Left lobe of liver (tissue), 2 donors: Measurements from ENCODE around the gene RAB11FIP4. TPM values are rescaled to one million over a fixed set of nuclear protein-coding genes. Genes with fewer than 3 reads are reported as not detected.
A peak's percentile ranks its signal among the peaks of the same experiment; 100 is the strongest.

ENCODE experiments used
- ATAC-seq: fragments of 200-7000 bp; cut with Tn5 transposase; one replicate; pipeline ENCODE4 v1.9.1; 2020; ENCODE audit warnings: mild to moderate bottlenecking, moderate library complexity
- DNase-seq: peaks from one replicate; pipeline ENCODE4 v3.0.0-alpha.2; 2020; ENCODE audit warnings: low spot score
- total RNA-seq: library from RNA; stranded (reverse); gene quantifications from one replicate; pipeline ENCODE4 v1.2.1, GENCODE V29; 2021
- donor health status: DM: no; HTN: no; CAD: no; lungs with moderate emphysema.
- donor health status: DM: no; HTN: yes; CAD: no.

Gene RAB11FIP4
- total RNA-seq, 1 donor from 2014 or later: 6.5 TPM

DNA sequence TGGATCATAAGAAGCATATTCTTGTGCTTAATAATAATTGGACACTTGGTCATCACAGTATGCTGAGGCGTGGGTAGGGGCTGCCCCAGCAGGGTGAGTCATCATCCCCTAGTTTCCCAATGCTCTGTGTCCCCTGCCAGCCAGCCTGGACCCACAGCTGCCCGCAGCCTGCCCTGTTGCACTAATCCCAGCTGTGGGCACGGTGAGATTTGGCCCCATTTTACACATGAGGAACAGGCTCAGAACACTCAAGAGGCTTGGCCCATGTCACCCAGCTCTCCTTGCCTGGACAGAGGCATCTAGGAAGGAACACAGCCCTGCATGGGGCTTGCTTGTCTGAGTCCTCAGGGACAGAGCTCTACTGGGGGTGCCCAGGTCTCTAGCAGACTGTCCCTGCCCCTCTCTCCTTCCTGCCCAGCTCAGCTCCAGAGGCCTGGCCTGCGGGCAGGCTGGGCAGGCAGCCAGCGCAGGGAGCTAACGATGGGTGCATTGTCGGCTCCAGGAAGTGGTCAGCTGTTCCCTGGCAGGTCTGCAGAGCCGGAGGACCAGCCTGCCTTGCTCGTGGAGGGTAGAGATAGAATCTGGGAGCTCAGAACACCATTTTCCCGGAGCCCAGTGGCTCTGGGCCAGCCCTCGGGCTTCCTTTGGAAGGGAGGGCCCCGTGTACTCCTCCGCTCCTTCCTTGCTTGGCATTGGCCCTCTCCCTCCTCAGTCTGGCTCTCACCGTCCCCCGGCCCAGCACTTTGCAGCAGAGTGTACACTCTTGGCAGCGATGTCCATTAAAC, 189.4 kb downstream of the RAB11FIP4 start:
- DNase-seq (peak; percentile 60), ATAC-seq (peak; percentile 62)

DNA sequence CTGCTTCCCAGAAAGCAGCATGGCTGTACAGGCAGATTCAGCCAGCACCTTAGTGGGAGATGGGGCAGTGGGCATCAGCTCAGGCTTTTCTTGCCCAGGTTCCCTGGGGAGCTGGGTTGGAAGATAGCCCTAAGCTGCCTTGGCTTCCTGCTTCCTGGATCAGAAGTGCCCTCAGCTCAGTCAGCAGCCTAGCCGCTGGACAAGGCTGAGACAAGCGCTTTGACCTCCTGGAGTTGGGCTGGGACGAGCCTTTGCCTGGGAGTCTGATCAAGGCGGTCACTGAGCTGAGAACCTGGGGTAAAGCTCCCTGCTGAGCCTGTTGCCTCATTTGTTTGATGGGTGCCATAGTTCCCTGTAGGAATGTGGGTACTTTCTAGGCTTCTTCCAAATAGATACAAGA, 190.0 kb downstream of the RAB11FIP4 start:
- DNase-seq (no peak), ATAC-seq (peak; percentile 51)

DNA sequence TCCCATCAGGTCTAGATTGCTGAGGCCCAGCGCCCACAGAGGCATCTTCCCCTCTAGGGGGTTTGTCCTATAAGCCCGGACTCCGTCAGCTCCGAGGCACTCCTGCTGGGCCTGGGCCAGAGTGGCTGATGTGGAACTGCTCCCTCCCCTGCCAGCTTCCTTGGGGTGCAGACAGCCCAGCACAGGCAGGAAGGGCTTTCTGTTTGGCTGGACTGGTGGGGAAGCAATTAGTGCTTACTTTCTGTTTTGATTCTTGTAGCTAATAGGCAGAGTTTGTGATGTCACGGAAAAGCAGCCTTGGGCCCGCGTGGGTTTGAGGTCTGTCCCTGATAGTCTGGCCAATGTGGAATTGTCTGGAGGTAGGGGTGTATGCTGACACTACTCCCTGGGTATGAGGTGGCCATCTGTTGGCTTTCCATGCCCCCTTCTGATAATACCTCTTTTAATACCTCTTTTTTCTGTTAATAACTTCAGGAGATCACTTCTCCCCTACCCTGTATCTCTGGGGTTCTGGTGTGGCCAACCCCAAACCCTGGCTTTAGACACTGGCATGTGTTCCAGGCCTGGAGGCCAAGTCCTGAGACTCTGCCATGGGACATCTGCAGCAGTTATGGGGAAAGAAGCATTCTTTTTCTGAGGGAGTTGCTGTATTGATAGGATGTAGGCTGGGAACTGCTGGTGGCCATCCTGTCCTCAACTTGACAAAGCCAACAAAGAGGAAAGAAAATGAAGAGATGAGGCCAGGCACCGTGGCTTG, 190.9 kb downstream of the RAB11FIP4 start:
- ATAC-seq (peak; percentile 50), DNase-seq (no peak)

DNA sequence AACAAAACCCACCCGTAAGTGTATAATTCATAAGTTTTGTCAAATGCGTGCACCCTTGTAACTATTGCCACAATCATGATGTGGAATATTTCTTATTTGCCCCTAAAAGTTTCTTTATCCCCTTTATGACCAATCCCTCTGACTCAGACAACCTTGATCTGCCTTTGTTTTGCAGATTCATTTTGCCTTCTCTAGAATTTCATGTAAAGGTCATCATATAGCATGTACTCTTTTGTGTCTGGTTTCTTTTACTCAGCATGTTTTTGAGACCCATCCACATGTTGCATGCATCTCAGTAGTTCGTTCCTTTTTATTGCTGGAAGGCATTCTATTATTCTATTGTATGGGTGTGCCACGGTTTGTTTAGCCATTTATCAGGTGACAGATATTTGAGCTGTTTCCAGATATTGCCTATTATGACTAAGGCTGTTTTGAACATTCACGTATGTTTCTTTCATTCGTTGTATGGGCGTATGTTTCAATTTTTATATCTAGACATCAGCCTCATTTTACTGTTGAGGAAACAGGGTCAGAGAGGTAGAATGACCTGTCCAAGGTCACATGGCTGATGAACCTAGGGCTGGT, 192.4 kb downstream of the RAB11FIP4 start:
- ATAC-seq (no peak), DNase-seq (no peak)

DNA sequence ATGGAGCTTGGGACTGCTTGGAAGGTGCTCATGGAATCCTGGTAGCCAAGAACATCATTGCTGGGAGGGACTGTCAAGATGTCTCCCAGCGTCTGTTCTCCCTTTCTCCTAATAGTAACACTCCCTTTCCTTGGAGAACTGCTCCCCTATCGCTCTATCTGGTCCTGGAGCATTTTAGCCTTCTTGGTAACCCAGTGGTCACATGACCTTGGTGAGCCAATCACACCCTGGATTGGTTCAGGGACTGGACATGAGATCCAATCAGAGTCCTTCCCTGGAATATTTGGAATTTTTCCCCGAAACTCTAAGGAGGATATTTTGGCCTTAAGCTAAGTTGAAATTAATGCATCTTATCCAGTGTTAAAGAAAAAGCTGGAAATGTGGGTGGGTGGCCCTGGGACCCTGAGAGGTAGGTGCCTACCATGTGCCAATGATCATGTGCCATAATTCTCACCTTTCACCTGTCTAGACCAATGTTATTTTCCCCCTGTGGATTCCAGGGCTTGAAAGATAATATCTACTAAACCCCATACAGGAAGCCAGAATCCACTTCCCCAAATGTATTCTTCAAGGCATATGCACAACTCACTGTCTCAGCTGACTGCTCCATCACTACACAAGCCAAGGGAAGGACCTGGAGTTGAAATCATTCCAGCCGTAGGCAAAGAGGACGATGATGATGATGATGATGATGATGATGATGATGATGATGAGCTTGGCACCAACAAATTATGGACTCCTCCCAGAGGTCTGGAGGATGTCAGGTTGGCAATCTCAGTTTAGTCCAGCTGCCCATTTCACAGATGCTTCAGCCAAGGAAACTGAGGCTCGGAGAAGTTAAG, 193.2 kb downstream of the RAB11FIP4 start:
- no peak for ATAC-seq

DNA sequence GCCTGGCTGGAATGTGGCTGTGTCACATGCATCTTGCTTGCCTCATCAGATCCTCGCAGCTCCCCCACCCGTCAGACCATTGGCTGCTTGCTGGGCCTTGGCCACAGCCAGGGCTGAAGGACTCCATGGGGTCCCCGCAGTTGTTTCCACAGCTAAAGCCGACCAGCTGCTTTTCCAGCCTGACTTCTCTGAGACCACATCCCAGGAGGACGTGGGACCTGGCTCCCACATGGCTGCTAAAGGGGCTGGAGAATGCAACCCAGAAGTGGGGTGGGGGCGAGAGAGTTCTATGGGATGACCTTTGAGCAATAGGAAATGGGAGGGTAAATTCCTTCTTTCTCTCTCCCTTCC, 193.8 kb downstream of the RAB11FIP4 start:
- DNase-seq: no peak
- no peak for ATAC-seq

More for the DNA sequence above, 193.2 kb downstream of the RAB11FIP4 start:
- DNase-seq: no peak

DNA sequence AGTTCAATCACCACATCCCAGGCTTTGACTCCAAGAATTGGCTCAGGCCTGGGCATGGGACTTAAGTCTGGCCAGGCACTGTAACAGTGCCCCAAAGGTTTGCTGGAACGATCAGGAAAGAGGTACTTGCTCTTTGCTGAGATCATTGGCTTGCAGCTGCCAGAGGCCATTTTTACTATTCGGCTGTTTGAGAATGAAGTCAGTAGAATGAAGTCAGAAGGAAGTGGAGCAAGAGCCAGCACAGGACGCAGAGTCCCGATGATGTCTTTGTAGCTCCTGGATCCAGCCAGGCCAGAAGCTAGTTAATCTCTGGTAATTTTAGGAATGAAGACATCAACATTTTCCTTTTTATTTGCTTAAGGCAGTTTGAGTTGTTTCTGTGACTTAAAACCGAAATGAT, 195.5 kb downstream of the RAB11FIP4 start:
- ATAC-seq (no peak), DNase-seq (no peak)

DNA sequence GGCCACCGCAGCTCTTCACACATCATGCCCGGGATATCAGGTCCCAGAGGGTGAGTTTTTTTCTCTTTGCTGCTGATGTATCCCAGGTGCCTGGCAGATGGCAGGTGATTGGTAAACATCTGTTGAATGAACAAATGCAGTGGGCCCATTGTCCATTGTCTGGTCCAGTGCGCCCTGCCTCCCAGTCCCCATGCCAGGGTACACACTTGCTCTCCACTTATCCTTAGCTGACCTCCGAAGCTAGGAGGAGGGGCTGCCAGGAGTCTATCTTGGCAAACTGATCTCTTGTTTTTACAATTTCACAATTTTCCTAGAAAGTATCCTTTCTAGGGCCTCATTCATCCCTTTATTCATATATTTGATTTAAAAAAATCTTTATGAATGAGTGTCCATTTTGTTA, 196.0 kb downstream of the RAB11FIP4 start:
- ATAC-seq (peak; percentile 20), DNase-seq (no peak)

Other genes starting within 250 kb of the RAB11FIP4 start
- gene OMG, start 94.4 kb upstream of the RAB11FIP4 start, total RNA-seq: 0.38 TPM
- 2.0 TPM for gene EVI2B, start 77.6 kb upstream of the RAB11FIP4 start, total RNA-seq
- 0.63 TPM for gene EVI2A, start 70.1 kb upstream of the RAB11FIP4 start, total RNA-seq